GDM1 (cell line): ENCODE measurements around the gene LRRC59.
"Not testable (repeated sequence)": the region's sequence is repeated elsewhere in the genome, so short reads cannot be mapped to it uniquely, and the experiment has no call there.

Experiments
- DNase-seq: peaks from one replicate; lab custom pipeline; 2025; lab: John Stamatoyannopoulos, UW

The LRRC59 gene

DNA sequence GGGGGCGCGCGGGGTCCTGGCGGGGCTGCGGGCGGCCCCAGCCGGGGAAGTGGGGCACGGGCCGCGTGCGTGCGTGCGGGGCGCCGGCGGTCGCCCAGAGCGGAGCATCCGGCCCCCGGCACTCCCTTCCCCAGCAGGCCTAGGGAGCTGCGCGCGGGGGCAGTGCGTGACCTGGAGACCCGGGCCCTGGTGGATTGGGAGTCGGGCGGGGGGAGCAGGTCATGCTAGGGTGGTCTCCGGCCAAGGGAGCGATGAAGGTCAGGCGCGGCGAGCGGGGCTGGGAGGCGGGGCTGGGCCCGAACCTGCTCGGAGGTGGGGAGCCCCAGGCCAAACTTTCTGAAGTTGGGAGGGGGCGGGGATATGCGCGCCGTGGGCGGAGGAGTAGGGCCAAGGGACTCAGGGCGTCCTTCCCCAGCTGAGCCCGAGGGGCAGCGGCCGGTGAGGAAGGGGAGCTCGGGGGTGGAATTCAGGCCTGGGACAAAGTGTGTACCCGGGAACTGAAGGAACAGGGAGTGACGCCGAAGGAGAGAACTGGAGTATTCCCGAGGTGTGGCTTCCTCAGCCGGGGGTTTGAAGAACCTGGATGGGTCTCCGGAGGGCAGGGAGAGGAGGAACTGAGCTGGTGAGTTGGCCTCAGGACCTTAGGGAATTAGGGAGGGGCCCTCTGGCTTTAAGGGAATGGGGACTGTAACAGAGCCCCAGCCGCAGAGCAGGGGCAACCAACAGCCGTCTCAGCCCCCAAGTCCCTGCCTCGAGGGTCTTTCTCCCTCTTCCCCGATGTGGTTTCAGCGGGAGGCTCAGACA is 50.8 kb downstream of the LRRC59 start:
- no peak for DNase-seq

DNA sequence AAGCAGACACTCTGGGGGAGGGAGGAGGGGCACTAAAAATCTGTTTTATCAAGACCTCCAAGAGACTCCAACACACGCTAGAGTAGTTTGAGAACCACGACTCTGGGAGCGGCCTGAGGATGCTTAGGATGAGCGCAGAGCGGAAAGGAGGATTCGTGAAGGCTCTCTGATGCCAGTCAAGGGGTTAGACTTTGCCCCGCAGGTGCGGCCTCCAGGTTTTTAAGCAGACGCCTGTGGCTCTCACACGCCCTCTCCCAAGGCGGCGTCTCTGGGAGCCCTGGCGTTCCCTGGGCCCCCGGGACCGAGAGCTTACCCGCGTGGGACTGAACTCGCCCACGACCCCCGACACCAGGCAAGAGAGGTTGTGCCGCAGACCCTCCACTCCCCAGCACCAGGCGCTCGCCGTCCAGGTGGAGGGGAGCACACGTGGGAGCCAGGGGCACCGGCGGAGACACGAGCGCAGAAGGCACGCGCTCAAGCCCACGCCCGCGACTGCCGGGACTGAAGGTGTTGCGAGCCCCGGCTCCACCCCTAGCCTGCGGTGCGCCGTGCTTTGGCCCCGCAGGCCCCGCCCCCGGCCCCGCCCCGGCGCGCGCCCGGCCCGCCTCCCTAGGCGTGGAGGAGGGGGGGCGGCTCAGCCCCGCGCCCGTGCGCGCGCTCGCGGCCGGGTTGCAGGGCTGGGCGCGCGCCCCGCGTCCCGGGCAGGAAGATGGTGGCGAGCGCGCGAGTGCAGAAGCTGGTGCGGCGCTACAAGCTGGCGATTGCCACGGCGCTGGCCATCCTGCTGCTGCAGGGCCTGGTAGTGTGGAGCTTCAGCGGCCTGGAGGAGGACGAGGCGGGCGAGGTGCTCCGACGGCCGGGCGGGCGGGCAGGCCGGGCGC is 51.7 kb downstream of the LRRC59 start, which contains the start of gene XYLT2:
Gene XYLT2, plus strand, starts transcription at position 695 of the 881 bp plus-strand sequence. Its CDS starts 15 bp downstream, at position 710.
- DNase-seq = peak; percentile 81

DNA sequence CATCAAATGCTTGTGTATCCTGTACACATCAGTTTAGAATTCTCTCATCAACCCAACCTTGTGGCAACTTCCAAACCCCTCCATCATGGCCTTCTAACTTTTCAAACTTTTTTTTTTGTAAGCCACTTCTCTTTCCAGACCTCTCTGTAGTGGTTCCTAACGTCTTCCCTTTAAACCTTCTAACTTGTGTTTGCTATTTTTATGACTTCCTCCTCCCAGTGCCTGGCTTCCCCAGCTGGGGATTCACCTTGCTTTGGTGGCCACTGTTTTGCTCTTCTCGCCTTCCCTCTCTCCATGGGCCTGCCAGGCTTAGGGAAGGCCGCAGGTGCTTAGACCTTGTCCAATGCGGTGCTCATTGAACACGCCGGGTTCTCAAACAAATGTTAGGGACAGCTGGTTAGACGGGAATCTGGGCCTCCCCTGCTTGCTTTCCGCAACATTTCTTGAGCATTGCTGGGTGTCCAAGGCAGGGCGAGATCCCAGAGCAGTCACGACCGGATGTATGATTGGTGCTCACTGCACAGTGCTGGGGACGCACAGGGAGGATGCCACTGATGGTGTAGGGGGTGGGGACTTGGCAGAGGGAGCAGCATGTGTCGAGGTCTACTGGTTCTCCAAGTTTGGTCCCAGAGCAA is 52.5 kb downstream of the LRRC59 start:
- DNase-seq = peak; percentile 35

DNA sequence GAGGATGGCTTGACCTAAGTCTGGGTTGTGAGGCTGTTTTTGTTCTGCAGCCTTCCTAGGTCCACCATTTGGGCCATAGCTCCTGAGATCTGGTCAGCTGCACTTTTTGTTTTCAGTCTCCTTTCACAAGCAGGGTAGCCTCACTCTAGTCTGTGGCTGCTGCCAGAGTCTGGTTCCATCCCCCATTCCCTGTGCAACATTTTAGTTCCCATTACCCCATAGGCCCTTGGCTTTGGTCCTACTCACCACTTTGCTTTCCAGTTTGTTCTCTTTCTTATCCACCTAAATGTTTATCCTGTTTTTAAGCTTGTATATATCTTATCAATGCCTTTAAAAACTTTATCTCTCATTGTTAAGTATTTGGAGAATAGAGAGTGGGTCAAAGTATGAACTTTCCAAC is 57.9 kb downstream of the LRRC59 start:
- DNase-seq = no peak

DNA sequence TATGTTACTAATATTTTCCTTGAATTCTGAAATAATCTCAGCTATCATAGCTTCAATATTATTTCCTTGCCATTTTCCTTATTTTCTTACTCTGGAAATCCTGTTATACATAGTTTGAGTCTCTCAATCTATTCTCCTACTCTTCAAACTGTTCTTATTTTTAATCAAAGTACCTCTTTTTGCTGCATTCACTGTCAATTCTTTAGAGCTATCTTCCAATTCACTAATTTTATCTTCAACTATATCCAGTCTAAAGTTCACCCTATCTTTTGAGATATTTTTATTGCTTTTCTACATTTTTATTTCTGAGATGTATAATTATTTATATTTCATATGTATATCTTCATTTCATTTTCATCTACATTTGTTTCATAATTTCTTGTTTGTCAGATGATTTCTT is 58.7 kb downstream of the LRRC59 start:
- DNase-seq = no peak

DNA sequence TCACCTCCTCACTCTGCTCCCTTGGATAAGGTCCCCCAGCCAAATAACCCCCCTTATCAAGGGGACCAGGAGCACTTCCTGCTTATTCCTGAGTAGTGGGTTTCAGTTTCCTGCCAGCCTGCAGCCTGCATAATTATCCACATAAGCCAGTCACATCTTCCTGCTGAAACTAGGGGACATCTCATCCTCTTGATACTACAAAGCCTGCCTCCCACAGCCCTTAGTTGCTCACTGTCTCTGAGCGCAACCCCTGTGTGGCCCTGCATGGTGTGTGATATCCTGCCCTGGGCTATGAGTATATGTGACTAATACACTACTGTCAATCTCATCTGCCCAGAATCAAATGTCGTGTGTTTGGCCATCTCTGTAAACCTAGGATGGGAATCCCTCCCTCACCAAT is 59.4 kb downstream of the LRRC59 start:
- DNase-seq = no peak

DNA sequence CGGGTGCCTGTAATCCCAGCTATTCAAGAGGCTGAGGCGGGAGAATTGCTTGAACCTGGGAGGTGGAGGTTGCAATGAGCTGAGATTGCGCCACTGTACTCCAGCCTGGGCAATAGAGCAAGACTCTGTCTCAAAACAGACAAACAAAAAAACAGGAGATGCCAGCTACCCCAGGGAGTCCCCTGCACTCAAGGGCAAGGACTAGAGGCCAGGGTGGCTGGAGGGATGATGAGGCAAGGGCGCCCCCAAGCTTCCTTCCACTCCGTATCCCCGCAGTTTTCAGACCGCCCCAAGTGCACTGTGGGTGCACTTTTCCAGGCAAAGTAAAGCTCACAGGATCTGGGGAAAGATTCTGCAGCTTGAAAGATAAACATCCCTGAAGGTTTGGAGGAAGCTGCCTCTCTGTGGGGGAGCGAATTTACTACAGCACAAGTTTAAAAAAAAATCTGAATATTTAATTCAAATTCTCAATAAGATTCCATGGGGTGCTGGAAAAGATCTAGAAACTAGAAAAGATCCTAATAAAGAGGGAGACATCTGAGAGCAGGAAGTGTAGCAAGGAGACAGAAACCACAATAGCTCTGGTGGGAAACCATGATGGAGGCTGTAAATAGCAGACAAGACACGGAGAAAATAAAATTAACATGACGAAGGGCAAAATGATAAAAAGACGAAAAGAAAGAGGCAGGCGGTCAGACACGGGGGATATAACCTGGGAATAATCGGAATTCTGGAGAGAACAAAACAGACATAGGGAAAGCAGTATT is 63.8 kb downstream of the LRRC59 start:
- DNase-seq = not testable (repeated sequence)

DNA sequence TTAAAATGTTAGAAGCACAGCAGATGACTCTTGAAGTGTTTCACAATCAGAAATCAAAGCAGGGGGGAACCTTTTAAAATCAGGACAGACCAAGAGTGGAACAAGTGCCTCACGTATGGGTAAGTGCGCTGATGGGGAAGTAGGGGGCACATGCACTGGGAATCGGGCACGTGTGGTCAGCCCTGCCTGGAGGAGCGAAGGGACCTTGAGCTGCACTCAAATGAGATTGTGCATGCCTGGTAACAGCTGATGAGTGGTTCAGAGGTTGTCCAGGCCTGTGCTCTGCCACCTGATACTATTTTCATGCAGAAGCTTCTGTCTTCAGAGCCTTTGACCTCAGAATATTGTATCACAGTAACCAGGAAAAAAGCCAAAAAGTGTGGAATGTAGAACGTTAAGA is 65.1 kb downstream of the LRRC59 start:
- no peak for DNase-seq
